Panc1 (cell line): ENCODE measurements around the gene GUCY1B1. TPM values are rescaled to one million over a fixed set of nuclear protein-coding genes. Genes with fewer than 3 reads are reported as not detected.
"Not testable (repeated sequence)": the region's sequence is repeated elsewhere in the genome, so short reads cannot be mapped to it uniquely, and the experiment has no call there.

ENCODE experiments used
- ATAC-seq: fragments of 200-7000 bp; cut with Tn5 transposase; 2 replicates; pipeline ENCODE4 v1.9.1; 2020; ENCODE audit warnings: mild to moderate bottlenecking, moderate library complexity
- BruUV-seq: library from RNA; stranded (reverse); fragments of 400-500 nt; replicated peaks from 2 replicates; lab custom pipeline; 2021; lab: Mats Ljungman, UMichigan
- CTCF ChIA-PET: fragments of 300-600 bp; sonication (Branson Sonifier 250); formaldehyde crosslinking; loops from one replicate; lab custom pipeline; 2022; ENCODE audit warnings: antibody characterized with exemption; lab: Charles Lee
- POLR2A ChIA-PET: fragments of 300-600 bp; sonication (Branson Sonifier 250); formaldehyde crosslinking; loops from one replicate; lab custom pipeline; 2022; ENCODE audit warnings: antibody characterized with exemption; lab: Charles Lee
- DNase-seq: peaks from one replicate; pipeline ENCODE4 v3.0.0-alpha.2; 2010; ENCODE audit warnings: low read depth, low spot score
- H3K27ac ChIP-seq: 2 replicates; pipeline ENCODE4 v1.5.1; 2011; ENCODE audit warnings: mild to moderate bottlenecking, low read length, inconsistent platforms
- H3K27me3 ChIP-seq: fragments of 200-500 bp; sonication (Bioruptor generic); 2 replicates; pipeline ENCODE4 v1.6.0; 2014; ENCODE audit warnings: low read length, inconsistent platforms; ENCODE audit not compliant: control insufficient read depth, insufficient read depth
- H3K36me3 ChIP-seq: fragments of 200-500 bp; sonication (Bioruptor generic); 2 replicates; pipeline ENCODE4 v1.5.1; 2014; ENCODE audit warnings: inconsistent platforms, mild to moderate bottlenecking, low read length, moderate library complexity; ENCODE audit not compliant: control insufficient read depth, insufficient read depth
- H3K4me1 ChIP-seq: 2 replicates; pipeline ENCODE4 v1.5.1; 2011; ENCODE audit warnings: inconsistent platforms, mild to moderate bottlenecking, low read length, moderate library complexity; ENCODE audit not compliant: control insufficient read depth, insufficient read depth
- H3K4me3 ChIP-seq, 2 experiments: 2 replicates each; pipeline ENCODE4 v1.5.1; 2011 to 2012; ENCODE audit warnings: low read depth in 2 of 2, low read length in 2 of 2, mild to moderate bottlenecking in 2 of 2, inconsistent platforms in 1 of 2, moderate library complexity in 1 of 2
- H3K9me3 ChIP-seq: fragments of 200-500 bp; sonication (Bioruptor generic); 2 replicates; pipeline ENCODE4 v1.5.1; 2014; ENCODE audit warnings: low read depth, mild to moderate bottlenecking, inconsistent platforms, low read length, moderate library complexity; ENCODE audit not compliant: control insufficient read depth, insufficient read depth
- SIN3A ChIP-seq: IDR thresholded peaks from 2 replicates; pipeline ENCODE4 v1.6.1; 2012; ENCODE audit warnings: low read depth, mild to moderate bottlenecking, low read length, moderate library complexity, borderline replicate concordance; ENCODE audit not compliant: insufficient read depth
- in situ Hi-C: cut with HindIII; loops from 2 replicates; pipeline ENCODE4 v1.10.0; 2016; ENCODE audit warnings: low sequenced_read_pairs, low pct_unique_long_range_greater_than_20kb
- intact Hi-C: fragments of 100-400 bp; cut with micrococcal nuclease; formaldehyde crosslinking; loops from one replicate; pipeline ENCODE4 v1.10.0; 2022; ENCODE audit not compliant: unreplicated experiment
- total RNA-seq: library from RNA; stranded (reverse); gene quantifications from one replicate; pipeline ENCODE4 v1.2.1, GENCODE V29; 2021; ENCODE audit not compliant: unreplicated experiment
- TF ChIP-seq, protein P1 (sequence below), 2 experiments: IDR thresholded peaks; 2 replicates each; pipeline ENCODE4 v1.6.1; 2011 to 2012; ENCODE audit warnings: low read depth in 2 of 2, control low read depth in 1 of 2, low read length in 1 of 2, mild to moderate bottlenecking in 1 of 2, moderate library complexity in 1 of 2; ENCODE audit not compliant: insufficient read depth in 1 of 2
- TF ChIP-seq, protein P2 (sequence below): fragments of 450-650 bp; IDR thresholded peaks from 2 replicates; pipeline ENCODE4 v1.5.1; 2017; ENCODE audit warnings: mild to moderate bottlenecking

GUCY1B1 gene
- total RNA-seq, 1 experiment from 2014 or later = 0.36 TPM

DNA sequence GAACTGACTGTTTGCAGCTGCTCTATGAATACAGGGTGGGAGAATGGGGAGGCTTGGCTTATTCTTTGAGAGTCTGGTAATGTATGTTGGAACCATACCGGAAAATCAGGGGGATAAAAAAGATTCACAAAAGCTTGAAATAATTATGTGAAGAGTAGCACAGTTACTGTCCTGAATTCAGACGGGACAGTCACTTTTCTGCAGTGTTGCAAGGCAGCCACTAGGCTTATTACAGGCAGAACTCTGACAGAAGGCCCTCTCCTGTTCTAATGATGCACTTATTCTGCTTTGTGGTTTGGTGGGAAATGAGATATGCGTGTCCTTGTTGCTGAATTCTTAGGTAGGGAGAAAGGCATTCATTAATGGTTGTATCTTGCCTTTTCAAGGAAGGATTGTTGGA, 37.2 kb downstream of the GUCY1B1 start:
- TF ChIP-seq, protein P1, sequence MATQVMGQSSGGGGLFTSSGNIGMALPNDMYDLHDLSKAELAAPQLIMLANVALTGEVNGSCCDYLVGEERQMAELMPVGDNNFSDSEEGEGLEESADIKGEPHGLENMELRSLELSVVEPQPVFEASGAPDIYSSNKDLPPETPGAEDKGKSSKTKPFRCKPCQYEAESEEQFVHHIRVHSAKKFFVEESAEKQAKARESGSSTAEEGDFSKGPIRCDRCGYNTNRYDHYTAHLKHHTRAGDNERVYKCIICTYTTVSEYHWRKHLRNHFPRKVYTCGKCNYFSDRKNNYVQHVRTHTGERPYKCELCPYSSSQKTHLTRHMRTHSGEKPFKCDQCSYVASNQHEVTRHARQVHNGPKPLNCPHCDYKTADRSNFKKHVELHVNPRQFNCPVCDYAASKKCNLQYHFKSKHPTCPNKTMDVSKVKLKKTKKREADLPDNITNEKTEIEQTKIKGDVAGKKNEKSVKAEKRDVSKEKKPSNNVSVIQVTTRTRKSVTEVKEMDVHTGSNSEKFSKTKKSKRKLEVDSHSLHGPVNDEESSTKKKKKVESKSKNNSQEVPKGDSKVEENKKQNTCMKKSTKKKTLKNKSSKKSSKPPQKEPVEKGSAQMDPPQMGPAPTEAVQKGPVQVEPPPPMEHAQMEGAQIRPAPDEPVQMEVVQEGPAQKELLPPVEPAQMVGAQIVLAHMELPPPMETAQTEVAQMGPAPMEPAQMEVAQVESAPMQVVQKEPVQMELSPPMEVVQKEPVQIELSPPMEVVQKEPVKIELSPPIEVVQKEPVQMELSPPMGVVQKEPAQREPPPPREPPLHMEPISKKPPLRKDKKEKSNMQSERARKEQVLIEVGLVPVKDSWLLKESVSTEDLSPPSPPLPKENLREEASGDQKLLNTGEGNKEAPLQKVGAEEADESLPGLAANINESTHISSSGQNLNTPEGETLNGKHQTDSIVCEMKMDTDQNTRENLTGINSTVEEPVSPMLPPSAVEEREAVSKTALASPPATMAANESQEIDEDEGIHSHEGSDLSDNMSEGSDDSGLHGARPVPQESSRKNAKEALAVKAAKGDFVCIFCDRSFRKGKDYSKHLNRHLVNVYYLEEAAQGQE (IDR thresholded peaks at IDR 0.05; ENCODE audit: insufficient read depth in 1 of 2, low read depth in 2 of 2, low read length in 1 of 2) = no peak
- TF ChIP-seq, protein P2, sequence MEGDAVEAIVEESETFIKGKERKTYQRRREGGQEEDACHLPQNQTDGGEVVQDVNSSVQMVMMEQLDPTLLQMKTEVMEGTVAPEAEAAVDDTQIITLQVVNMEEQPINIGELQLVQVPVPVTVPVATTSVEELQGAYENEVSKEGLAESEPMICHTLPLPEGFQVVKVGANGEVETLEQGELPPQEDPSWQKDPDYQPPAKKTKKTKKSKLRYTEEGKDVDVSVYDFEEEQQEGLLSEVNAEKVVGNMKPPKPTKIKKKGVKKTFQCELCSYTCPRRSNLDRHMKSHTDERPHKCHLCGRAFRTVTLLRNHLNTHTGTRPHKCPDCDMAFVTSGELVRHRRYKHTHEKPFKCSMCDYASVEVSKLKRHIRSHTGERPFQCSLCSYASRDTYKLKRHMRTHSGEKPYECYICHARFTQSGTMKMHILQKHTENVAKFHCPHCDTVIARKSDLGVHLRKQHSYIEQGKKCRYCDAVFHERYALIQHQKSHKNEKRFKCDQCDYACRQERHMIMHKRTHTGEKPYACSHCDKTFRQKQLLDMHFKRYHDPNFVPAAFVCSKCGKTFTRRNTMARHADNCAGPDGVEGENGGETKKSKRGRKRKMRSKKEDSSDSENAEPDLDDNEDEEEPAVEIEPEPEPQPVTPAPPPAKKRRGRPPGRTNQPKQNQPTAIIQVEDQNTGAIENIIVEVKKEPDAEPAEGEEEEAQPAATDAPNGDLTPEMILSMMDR = peak; percentile 35; the same call in 1 of the 2 replicates
- H3K27me3 ChIP-seq = no peaks in the 10 kb centered on the region
- CTCF ChIA-PET = no interaction called here
- POLR2A ChIA-PET = no interaction called here
- in situ Hi-C loops (no loop called here), intact Hi-C loops (no loop called here)
- H3K36me3 ChIP-seq = no peaks in the 10 kb centered on the region
- no peaks in the 10 kb centered on the region for H3K4me1 ChIP-seq
- ATAC-seq (no peak), DNase-seq (no peak)
- BruUV-seq = no TSS peak
- H3K9me3 ChIP-seq = no peaks in the 10 kb centered on the region
- no peak overlapping the region for H3K4me3 ChIP-seq
- H3K27ac ChIP-seq = no peak overlapping the region

DNA sequence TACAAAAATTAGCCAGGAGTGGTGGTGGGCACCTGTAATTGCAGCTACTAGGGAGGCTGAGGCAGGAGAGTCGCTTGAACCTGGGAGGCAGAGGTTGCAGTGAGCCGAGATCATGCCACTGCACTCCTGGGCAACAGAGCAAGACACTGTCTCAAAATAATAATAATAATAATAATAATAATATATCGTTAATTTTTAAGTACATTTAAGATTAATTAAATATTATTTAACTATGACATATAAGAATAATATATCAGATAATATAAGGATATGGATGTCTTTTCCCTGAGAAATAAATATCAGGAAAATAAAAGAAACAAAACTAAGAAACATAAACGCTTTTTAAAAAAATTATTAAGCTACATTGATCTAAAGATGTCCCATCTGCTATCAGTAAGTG, 38.8 kb downstream of the GUCY1B1 start:
- H3K27me3 ChIP-seq, H3K4me3 ChIP-seq, ATAC-seq, H3K4me1 ChIP-seq, CTCF ChIA-PET, BruUV-seq, in situ Hi-C loops, DNase-seq, POLR2A ChIA-PET, H3K36me3 ChIP-seq, H3K9me3 ChIP-seq, intact Hi-C loops, H3K27ac ChIP-seq: not testable (repeated sequence)

DNA sequence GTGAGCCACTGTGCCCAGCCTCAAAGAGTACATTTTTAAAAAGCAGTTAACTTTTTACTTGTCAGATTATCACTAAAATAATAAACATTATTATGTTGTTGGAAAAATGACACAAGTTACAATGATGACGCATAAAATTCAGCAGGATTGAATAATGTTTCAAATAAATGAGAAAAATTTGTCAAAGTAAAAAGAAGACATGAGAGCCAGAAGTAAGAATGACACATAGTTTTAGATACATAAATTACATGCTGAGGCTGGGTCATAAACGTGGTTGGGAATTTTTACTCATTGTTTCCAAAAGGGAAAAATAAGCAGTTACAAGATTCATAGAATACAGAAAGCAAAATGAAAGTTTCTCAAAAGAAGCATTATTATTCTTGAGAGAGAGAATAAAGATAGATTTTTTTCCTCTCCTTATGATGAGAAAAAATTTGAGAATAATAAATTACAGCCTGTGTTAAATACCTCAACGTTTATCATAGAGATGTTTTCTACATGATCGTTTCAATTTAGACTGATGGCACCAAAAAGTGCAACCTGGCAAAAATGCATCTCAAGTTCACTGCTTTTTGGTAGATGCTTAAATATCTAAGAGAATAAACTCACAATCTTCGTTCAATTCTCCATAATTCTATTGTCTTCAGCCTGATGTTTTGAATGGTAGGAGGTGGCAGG, 40.4 kb downstream of the GUCY1B1 start:
- TF ChIP-seq SIN3A = no peak
- no peaks in the 10 kb centered on the region for H3K9me3 ChIP-seq
- no peak overlapping the region for H3K27ac ChIP-seq
- POLR2A ChIA-PET = no interaction called here
- CTCF ChIA-PET = no interaction called here
- intact Hi-C loops = no loop called here
- ATAC-seq (no peak), DNase-seq (no peak)
- H3K4me1 ChIP-seq = no peaks in the 10 kb centered on the region
- H3K36me3 ChIP-seq = no peaks in the 10 kb centered on the region
- in situ Hi-C loops = no loop called here
- no peak overlapping the region for H3K4me3 ChIP-seq
- no peaks in the 10 kb centered on the region for H3K27me3 ChIP-seq
- no TSS peak for BruUV-seq
